K562 (cell line): ENCODE data around the gene MET. TPM values are rescaled to one million over a fixed set of nuclear protein-coding genes. Genes with fewer than 3 reads are reported as not detected.

Experiments
- ZBTB7A ChIP-seq: IDR thresholded peaks from 2 replicates; pipeline ENCODE4 v1.6.1; 2011; ENCODE audit warnings: low read depth, mild to moderate bottlenecking, low read length, moderate library complexity, borderline replicate concordance; ENCODE audit not compliant: control insufficient read depth
- ZKSCAN1 ChIP-seq: fragments of 150-350 bp; IDR thresholded peaks from 2 replicates; pipeline ENCODE4 v1.6.1; 2016; ENCODE audit warnings: low read depth, low read length
- polyA plus RNA-seq, 8 experiments: library from polyadenylated mRNA; depleted of rRNA in 4 of 8; stranded (reverse) in 5 of 8; unstranded in 3 of 8; fragments of >200 nt; fragmentation: Nextera tagmentation in 2 of 8; fragmentation: Illumina TruSeq in 1 of 8; extraction: Ambion mirVana in 2 of 8; extraction: Trizol in 1 of 8; gene quantifications; 2 replicates each; pipeline versions ENCODE4 v1.2.1 to v1.2.3, GENCODE V29; 2011 to 2014; ENCODE audit warnings: inconsistent platforms in 1 of 8, missing spikeins in 1 of 8
- total RNA-seq, 7 experiments: library from RNA; depleted of rRNA in 6 of 7; stranded (reverse); fragments of >200 nt in 6 of 7; fragmentation: Illumina TruSeq in 2 of 7; extraction: Trizol in 2 of 7; gene quantifications; 2 replicates each; pipeline versions ENCODE4 v1.2.1 to v1.2.3, GENCODE V29; 2011 to 2021; ENCODE audit warnings: low replicate concordance in 1 of 7
- TF ChIP-seq, protein P1 (sequence below): sonication (generic); formaldehyde crosslinking; IDR thresholded peaks from 2 replicates; pipeline ENCODE4 v1.8.0; 2022; ENCODE audit warnings: mild to moderate bottlenecking, missing genetic modification reagents

MET gene
- total and polyA plus RNA-seq, 9 of the 15 experiments (the other 6 are each of a cell fraction or from before 2014, with no cell fraction given): 0.84 to 2.4 (median 1.1) TPM

DNA sequence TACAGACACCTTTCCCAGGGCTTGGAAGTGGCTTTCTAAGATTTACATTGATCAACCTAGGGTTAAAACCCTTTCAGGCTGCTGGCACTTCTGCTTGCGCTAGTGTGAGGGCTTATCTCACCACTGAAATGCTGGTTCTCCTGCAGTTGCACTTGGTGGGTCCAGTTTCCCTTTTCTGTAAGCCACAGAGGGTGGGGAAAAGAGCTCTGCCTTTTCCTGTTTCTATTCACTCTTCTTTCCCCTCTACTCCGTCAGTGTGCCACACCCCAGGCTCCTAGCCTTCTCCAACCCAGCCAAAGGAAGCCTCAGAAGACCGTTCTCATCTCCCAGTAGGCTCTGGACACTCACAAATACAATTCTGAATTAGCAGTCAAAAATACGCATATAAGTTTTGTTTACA is 171.4 kb downstream of the MET start (continued):
- TF ChIP-seq, protein P1, sequence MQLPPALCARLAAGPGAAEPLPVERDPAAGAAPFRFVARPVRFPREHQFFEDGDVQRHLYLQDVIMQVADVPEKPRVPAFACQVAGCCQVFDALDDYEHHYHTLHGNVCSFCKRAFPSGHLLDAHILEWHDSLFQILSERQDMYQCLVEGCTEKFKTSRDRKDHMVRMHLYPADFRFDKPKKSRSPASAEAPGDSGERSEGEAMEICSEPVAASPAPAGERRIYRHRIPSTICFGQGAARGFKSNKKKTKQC (CRISPR knock-in tag): no peak
- 0 out of 2 replicates have a peak, but pooled peaks have one; percentile 31 for TF ChIP-seq ZKSCAN1
- TF ChIP-seq ZBTB7A: no peak

Other genes starting within 250 kb of the MET start
- gene CAV2, start 172.5 kb upstream of the MET start, total RNA-seq (2014; rRNA removed): 30.0 and 32.4 TPM in 2 replicates
- 43.0 and 50.7 TPM in 2 replicates for gene CAV2, start 172.5 kb upstream of the MET start, total RNA-seq (2014; rRNA removed; fragmentation: Illumina TruSeq; extraction: Trizol)
- 43.9 and 49.3 TPM in 2 replicates for gene CAV2, start 172.5 kb upstream of the MET start, total RNA-seq (2015; rRNA removed; fragmentation: Illumina TruSeq; extraction: Trizol)
- 36.4 and 38.3 TPM in 2 replicates for gene CAV2, start 172.5 kb upstream of the MET start, total RNA-seq (2021)
- 109 and 137 TPM in 2 replicates for gene CAV2, start 172.5 kb upstream of the MET start, polyA plus RNA-seq (2011; rRNA removed)
- 34.1 and 41.4 TPM in 2 replicates for gene CAV2, start 172.5 kb upstream of the MET start, polyA plus RNA-seq (2014; fragmentation: Illumina TruSeq; extraction: Trizol)
- gene CAV2, start 172.5 kb upstream of the MET start, polyA plus RNA-seq (2014; fragmentation: Nextera tagmentation; extraction: Ambion mirVana): 10 to 100 TPM; 16.1 to 16.5 TPM
- 30.3 and 31.8 TPM in 2 replicates for gene CAV2, start 172.5 kb upstream of the MET start, polyA plus RNA-seq (2014; rRNA removed)
- 0.08 and 1.1 TPM in 2 replicates for gene CAV1, start 147.2 kb upstream of the MET start, total RNA-seq (2014; rRNA removed)
- gene CAV1, start 147.2 kb upstream of the MET start, total RNA-seq (2014; rRNA removed; fragmentation: Illumina TruSeq; extraction: Trizol): 0.16 and 0.29 TPM in 2 replicates
- 0.40 and 0.64 TPM in 2 replicates for gene CAV1, start 147.2 kb upstream of the MET start, total RNA-seq (2015; rRNA removed; fragmentation: Illumina TruSeq; extraction: Trizol)
- gene CAV1, start 147.2 kb upstream of the MET start, total RNA-seq (2021): 1.0 and 1.5 TPM in 2 replicates
- 1.5 and 2.5 TPM in 2 replicates for gene CAV1, start 147.2 kb upstream of the MET start, polyA plus RNA-seq (2011; rRNA removed)
- 0.62 and 0.86 TPM in 2 replicates for gene CAV1, start 147.2 kb upstream of the MET start, polyA plus RNA-seq (2014; fragmentation: Illumina TruSeq; extraction: Trizol)
- under 1 TPM; 0.63 to 0.82 TPM for gene CAV1, start 147.2 kb upstream of the MET start, polyA plus RNA-seq (2014; fragmentation: Nextera tagmentation; extraction: Ambion mirVana)
- gene CAV1, start 147.2 kb upstream of the MET start, polyA plus RNA-seq (2014; rRNA removed): 0.08 and 0.49 TPM in 2 replicates
- 61.4 and 67.0 TPM in 2 replicates for gene CAPZA2, start 190.4 kb downstream of the MET start, total RNA-seq (2014; rRNA removed)
- gene CAPZA2, start 190.4 kb downstream of the MET start, total RNA-seq (2014; rRNA removed; fragmentation: Illumina TruSeq; extraction: Trizol): 181 and 229 TPM in 2 replicates
- 136 and 157 TPM in 2 replicates for gene CAPZA2, start 190.4 kb downstream of the MET start, total RNA-seq (2015; rRNA removed; fragmentation: Illumina TruSeq; extraction: Trizol)
- 176 and 192 TPM in 2 replicates for gene CAPZA2, start 190.4 kb downstream of the MET start, total RNA-seq (2021)
- 103 and 186 TPM in 2 replicates for gene CAPZA2, start 190.4 kb downstream of the MET start, polyA plus RNA-seq (2011; rRNA removed)
- gene CAPZA2, start 190.4 kb downstream of the MET start, polyA plus RNA-seq (2014; fragmentation: Illumina TruSeq; extraction: Trizol): 149 and 156 TPM in 2 replicates
- 100 to 1,000 TPM; 352 to 524 TPM for gene CAPZA2, start 190.4 kb downstream of the MET start, polyA plus RNA-seq (2014; fragmentation: Nextera tagmentation; extraction: Ambion mirVana)
- 93.3 and 121 TPM in 2 replicates for gene CAPZA2, start 190.4 kb downstream of the MET start, polyA plus RNA-seq (2014; rRNA removed)